HEK293 (cell line): ENCODE results near the gene GPS1.

ENCODE experiments used
- HOXA7 ChIP-seq: sonication (generic); formaldehyde crosslinking; IDR thresholded peaks from 2 replicates; pipeline ENCODE4 v1.8.1; 2022; ENCODE audit warnings: missing genetic modification reagents, borderline replicate concordance
- HOXC10 ChIP-seq: sonication (generic); formaldehyde crosslinking; IDR thresholded peaks from 2 replicates; pipeline ENCODE4 v1.8.1; 2023; ENCODE audit warnings: mild to moderate bottlenecking, missing genetic modification reagents
- KLF7 ChIP-seq: fragments of 450-650 bp; formaldehyde crosslinking; IDR thresholded peaks from 2 replicates; pipeline ENCODE4 v1.5.1; 2016; ENCODE audit warnings: missing biosample characterization, missing genetic modification characterization, borderline replicate concordance
- KLF9 ChIP-seq: fragments of 450-650 bp; formaldehyde crosslinking; IDR thresholded peaks from 2 replicates; pipeline ENCODE4 v1.5.1; 2016; ENCODE audit warnings: missing biosample characterization, missing genetic modification characterization, low read depth
- SALL2 ChIP-seq: fragments of 450-650 bp; formaldehyde crosslinking; IDR thresholded peaks from 2 replicates; pipeline ENCODE4 v1.5.0; 2017; ENCODE audit warnings: missing biosample characterization, mild to moderate bottlenecking, missing genetic modification characterization, borderline replicate concordance
- SP2 ChIP-seq: fragments of 450-650 bp; formaldehyde crosslinking; IDR thresholded peaks from 2 replicates; pipeline ENCODE4 v1.5.1; 2016; ENCODE audit warnings: missing biosample characterization, missing genetic modification characterization
- SP7 ChIP-seq: fragments of 450-650 bp; formaldehyde crosslinking; IDR thresholded peaks from 2 replicates; pipeline ENCODE4 v1.5.1; 2016; ENCODE audit warnings: missing biosample characterization, missing genetic modification characterization
- TCF7L2 ChIP-seq: IDR thresholded peaks from 2 replicates; pipeline ENCODE4 v1.6.1; 2011; ENCODE audit warnings: low read depth, mild to moderate bottlenecking, inconsistent platforms, low read length, moderate library complexity, borderline replicate concordance
- ZFP37 ChIP-seq: fragments of 450-650 bp; formaldehyde crosslinking; IDR thresholded peaks from 2 replicates; pipeline ENCODE4 v1.5.1; 2016; ENCODE audit warnings: missing biosample characterization, missing genetic modification characterization
- ZNF140 ChIP-seq: fragments of 450-650 bp; formaldehyde crosslinking; IDR thresholded peaks from 2 replicates; pipeline ENCODE4 v1.5.1; 2016; ENCODE audit warnings: missing biosample characterization, missing genetic modification characterization
- ZNF2 ChIP-seq: fragments of 450-650 bp; formaldehyde crosslinking; IDR thresholded peaks from 2 replicates; pipeline ENCODE4 v1.5.1; 2016; ENCODE audit warnings: missing biosample characterization, missing genetic modification characterization
- ZNF311 ChIP-seq: fragments of 450-650 bp; formaldehyde crosslinking; IDR thresholded peaks from 2 replicates; pipeline ENCODE4 v1.5.1; 2017; ENCODE audit warnings: missing biosample characterization, missing genetic modification characterization, borderline replicate concordance
- ZNF335 ChIP-seq: fragments of 450-650 bp; formaldehyde crosslinking; conservative IDR thresholded peaks from 2 replicates; pipeline ENCODE4 v1.5.1; 2016; ENCODE audit warnings: missing biosample characterization, missing genetic modification characterization
- ZNF341 ChIP-seq: fragments of 450-650 bp; formaldehyde crosslinking; IDR thresholded peaks from 2 replicates; pipeline ENCODE4; 2016; ENCODE audit warnings: low read depth, missing biosample characterization, missing genetic modification characterization
- ZNF560 ChIP-seq: fragments of 450-650 bp; formaldehyde crosslinking; IDR thresholded peaks from 2 replicates; pipeline ENCODE4 v1.5.1; 2017; ENCODE audit warnings: missing biosample characterization, missing genetic modification characterization, borderline replicate concordance
- ZNF596 ChIP-seq: fragments of 450-650 bp; IDR thresholded peaks from 2 replicates; pipeline ENCODE4 v1.5.0; 2018; ENCODE audit warnings: missing biosample characterization, mild to moderate bottlenecking, missing genetic modification characterization, moderate library complexity
- ZNF629 ChIP-seq: fragments of 450-650 bp; formaldehyde crosslinking; IDR thresholded peaks from 2 replicates; pipeline ENCODE4 v1.5.1; 2017; ENCODE audit warnings: missing biosample characterization, missing genetic modification characterization
- ZNF660 ChIP-seq: fragments of 450-650 bp; IDR thresholded peaks from 2 replicates; pipeline ENCODE4 v1.5.1; 2018; ENCODE audit warnings: missing biosample characterization, mild to moderate bottlenecking, missing genetic modification characterization
- ZNF664 ChIP-seq: fragments of 450-650 bp; formaldehyde crosslinking; IDR thresholded peaks from 2 replicates; pipeline ENCODE4 v1.5.1; 2016; ENCODE audit warnings: missing biosample characterization, missing genetic modification characterization
- ZNF677 ChIP-seq: fragments of 450-650 bp; IDR thresholded peaks from 2 replicates; pipeline ENCODE4 v1.5.0; 2018; ENCODE audit warnings: missing biosample characterization, mild to moderate bottlenecking, missing genetic modification characterization, moderate library complexity
- ZNF777 ChIP-seq: fragments of 450-650 bp; formaldehyde crosslinking; IDR thresholded peaks from 2 replicates; pipeline ENCODE4 v1.5.1; 2017; ENCODE audit warnings: missing biosample characterization, missing genetic modification characterization, borderline replicate concordance
- ZNF791 ChIP-seq: fragments of 450-650 bp; formaldehyde crosslinking; IDR thresholded peaks from 2 replicates; pipeline ENCODE4 v1.5.1; 2016; ENCODE audit warnings: missing biosample characterization, missing genetic modification characterization
- TF ChIP-seq, protein P1 (sequence below): fragments of 450-650 bp; formaldehyde crosslinking; IDR thresholded peaks from 2 replicates; pipeline ENCODE4 v1.5.1; 2016; ENCODE audit warnings: missing biosample characterization, missing genetic modification characterization
- TF ChIP-seq, protein P2 (sequence below): fragments of 450-650 bp; formaldehyde crosslinking; IDR thresholded peaks from 2 replicates; pipeline ENCODE4 v1.5.1; 2016; ENCODE audit warnings: missing biosample characterization, missing genetic modification characterization
- TF ChIP-seq, protein P3 (sequence below): fragments of 450-650 bp; formaldehyde crosslinking; IDR thresholded peaks from 2 replicates; pipeline ENCODE4 v1.5.1; 2017; ENCODE audit warnings: missing biosample characterization, missing genetic modification characterization
- TF ChIP-seq, protein P4 (sequence below): fragments of 450-650 bp; formaldehyde crosslinking; IDR thresholded peaks from 2 replicates; pipeline ENCODE4 v1.5.1; 2016; ENCODE audit warnings: missing biosample characterization, missing genetic modification characterization
- TF ChIP-seq, protein P5 (sequence below): fragments of 450-650 bp; IDR thresholded peaks from 2 replicates; pipeline ENCODE4 v1.5.1; 2018; ENCODE audit warnings: missing biosample characterization, missing genetic modification characterization
- TF ChIP-seq, protein P6 (sequence below): fragments of 450-650 bp; formaldehyde crosslinking; IDR thresholded peaks from 2 replicates; pipeline ENCODE4 v1.5.1; 2016; ENCODE audit warnings: missing biosample characterization, missing genetic modification characterization
- TF ChIP-seq, protein P7 (sequence below): fragments of 450-650 bp; formaldehyde crosslinking; IDR thresholded peaks from 2 replicates; pipeline ENCODE4 v1.5.1; 2016; ENCODE audit warnings: missing biosample characterization, missing genetic modification characterization
- TF ChIP-seq, protein P8 (sequence below): IDR thresholded peaks from 2 replicates; pipeline ENCODE4 v1.6.1; 2011; ENCODE audit warnings: mild to moderate bottlenecking, low read depth, low read length, borderline replicate concordance

Gene GPS1

DNA sequence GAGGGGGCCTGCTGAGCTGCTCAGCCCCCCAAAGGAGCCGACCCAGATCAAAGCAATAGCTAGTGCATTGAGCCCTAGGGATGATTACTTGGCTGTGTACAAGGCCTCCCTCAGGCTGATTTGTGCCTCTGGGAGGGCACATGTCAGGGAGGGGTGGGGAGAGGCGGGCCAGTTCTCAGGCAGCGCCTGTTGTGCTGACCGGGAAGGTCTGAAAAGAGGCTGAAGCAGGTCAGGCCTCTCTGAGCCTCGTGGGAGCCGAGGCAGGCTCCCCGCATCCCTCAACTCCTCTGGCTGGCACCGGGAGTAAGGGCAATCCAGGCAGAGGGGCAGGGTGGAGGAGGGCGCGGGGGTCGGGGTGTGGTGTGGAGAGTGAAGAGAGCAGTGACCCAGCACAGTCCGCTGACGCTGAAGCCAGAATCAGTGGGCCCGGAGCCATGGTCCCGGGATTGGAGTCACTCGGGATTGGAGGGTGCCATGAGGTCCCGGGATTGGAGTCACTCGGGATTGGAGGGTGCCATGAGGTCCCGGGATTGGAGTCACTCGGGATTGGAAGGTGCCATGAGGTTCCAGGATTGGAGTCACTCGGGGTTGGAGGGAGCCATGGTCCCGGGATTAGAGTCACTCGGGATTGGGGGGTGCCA lies 17.2 kb upstream of the GPS1 start (continued):
- TF ChIP-seq, protein P1, sequence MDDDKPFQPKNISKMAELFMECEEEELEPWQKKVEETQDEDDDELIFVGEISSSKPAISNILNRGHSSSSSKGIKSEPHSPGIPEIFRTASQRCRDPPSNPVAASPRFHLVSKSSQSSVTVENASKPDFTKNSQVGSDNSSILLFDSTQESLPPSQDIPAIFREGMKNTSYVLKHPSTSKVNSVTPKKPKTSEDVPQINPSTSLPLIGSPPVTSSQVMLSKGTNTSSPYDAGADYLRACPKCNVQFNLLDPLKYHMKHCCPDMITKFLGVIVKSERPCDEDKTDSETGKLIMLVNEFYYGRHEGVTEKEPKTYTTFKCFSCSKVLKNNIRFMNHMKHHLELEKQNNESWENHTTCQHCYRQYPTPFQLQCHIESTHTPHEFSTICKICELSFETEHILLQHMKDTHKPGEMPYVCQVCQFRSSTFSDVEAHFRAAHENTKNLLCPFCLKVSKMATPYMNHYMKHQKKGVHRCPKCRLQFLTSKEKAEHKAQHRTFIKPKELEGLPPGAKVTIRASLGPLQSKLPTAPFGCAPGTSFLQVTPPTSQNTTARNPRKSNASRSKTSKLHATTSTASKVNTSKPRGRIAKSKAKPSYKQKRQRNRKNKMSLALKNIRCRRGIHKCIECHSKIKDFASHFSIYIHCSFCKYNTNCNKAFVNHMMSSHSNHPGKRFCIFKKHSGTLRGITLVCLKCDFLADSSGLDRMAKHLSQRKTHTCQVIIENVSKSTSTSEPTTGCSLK = no peak
- TF ChIP-seq, protein P2, sequence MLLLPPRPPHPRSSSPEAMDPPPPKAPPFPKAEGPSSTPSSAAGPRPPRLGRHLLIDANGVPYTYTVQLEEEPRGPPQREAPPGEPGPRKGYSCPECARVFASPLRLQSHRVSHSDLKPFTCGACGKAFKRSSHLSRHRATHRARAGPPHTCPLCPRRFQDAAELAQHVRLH (tag by site-specific recombination) = no peak
- no peak for TF ChIP-seq ZNF629
- TF ChIP-seq ZNF560 = no peak
- no peak for TF ChIP-seq HOXA7 (CRISPR knock-in tag)
- no peak for TF ChIP-seq ZNF677 (tag by site-specific recombination)
- 0 out of 2 replicates have a peak, but pooled peaks have one; percentile 34 for TF ChIP-seq TCF7L2
- no peak for TF ChIP-seq ZNF791 (tag by site-specific recombination)
- no peak for TF ChIP-seq ZNF335 (tag by site-specific recombination)
- TF ChIP-seq ZNF596 (tag by site-specific recombination) = no peak
- no peak for TF ChIP-seq HOXC10 (CRISPR knock-in tag)
- TF ChIP-seq, protein P3, sequence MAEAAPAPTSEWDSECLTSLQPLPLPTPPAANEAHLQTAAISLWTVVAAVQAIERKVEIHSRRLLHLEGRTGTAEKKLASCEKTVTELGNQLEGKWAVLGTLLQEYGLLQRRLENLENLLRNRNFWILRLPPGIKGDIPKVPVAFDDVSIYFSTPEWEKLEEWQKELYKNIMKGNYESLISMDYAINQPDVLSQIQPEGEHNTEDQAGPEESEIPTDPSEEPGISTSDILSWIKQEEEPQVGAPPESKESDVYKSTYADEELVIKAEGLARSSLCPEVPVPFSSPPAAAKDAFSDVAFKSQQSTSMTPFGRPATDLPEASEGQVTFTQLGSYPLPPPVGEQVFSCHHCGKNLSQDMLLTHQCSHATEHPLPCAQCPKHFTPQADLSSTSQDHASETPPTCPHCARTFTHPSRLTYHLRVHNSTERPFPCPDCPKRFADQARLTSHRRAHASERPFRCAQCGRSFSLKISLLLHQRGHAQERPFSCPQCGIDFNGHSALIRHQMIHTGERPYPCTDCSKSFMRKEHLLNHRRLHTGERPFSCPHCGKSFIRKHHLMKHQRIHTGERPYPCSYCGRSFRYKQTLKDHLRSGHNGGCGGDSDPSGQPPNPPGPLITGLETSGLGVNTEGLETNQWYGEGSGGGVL = no peak
- TF ChIP-seq KLF7 (tag by site-specific recombination) = no peak
- no peak for TF ChIP-seq ZNF660 (tag by site-specific recombination)
- TF ChIP-seq, protein P4, sequence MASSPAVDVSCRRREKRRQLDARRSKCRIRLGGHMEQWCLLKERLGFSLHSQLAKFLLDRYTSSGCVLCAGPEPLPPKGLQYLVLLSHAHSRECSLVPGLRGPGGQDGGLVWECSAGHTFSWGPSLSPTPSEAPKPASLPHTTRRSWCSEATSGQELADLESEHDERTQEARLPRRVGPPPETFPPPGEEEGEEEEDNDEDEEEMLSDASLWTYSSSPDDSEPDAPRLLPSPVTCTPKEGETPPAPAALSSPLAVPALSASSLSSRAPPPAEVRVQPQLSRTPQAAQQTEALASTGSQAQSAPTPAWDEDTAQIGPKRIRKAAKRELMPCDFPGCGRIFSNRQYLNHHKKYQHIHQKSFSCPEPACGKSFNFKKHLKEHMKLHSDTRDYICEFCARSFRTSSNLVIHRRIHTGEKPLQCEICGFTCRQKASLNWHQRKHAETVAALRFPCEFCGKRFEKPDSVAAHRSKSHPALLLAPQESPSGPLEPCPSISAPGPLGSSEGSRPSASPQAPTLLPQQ (tag by site-specific recombination) = peak; percentile 80
- no peak for TF ChIP-seq KLF9 (tag by site-specific recombination)
- TF ChIP-seq ZNF311 = no peak
- TF ChIP-seq SP2 (tag by site-specific recombination) = peak; percentile 93
- TF ChIP-seq ZFP37 (tag by site-specific recombination) = no peak
- TF ChIP-seq ZNF664 (tag by site-specific recombination) = no peak
- TF ChIP-seq, protein P5, sequence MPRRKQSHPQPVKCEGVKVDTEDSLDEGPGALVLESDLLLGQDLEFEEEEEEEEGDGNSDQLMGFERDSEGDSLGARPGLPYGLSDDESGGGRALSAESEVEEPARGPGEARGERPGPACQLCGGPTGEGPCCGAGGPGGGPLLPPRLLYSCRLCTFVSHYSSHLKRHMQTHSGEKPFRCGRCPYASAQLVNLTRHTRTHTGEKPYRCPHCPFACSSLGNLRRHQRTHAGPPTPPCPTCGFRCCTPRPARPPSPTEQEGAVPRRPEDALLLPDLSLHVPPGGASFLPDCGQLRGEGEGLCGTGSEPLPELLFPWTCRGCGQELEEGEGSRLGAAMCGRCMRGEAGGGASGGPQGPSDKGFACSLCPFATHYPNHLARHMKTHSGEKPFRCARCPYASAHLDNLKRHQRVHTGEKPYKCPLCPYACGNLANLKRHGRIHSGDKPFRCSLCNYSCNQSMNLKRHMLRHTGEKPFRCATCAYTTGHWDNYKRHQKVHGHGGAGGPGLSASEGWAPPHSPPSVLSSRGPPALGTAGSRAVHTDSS (tag by site-specific recombination) = no peak
- TF ChIP-seq ZNF341 (tag by site-specific recombination) = peak; percentile 50
- TF ChIP-seq ZNF777 (tag by site-specific recombination) = no peak
- TF ChIP-seq, protein P6, sequence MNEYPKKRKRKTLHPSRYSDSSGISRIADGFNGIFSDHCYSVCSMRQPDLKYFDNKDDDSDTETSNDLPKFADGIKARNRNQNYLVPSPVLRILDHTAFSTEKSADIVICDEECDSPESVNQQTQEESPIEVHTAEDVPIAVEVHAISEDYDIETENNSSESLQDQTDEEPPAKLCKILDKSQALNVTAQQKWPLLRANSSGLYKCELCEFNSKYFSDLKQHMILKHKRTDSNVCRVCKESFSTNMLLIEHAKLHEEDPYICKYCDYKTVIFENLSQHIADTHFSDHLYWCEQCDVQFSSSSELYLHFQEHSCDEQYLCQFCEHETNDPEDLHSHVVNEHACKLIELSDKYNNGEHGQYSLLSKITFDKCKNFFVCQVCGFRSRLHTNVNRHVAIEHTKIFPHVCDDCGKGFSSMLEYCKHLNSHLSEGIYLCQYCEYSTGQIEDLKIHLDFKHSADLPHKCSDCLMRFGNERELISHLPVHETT = no peak
- TF ChIP-seq SALL2 = no peak
- no peak for TF ChIP-seq ZNF140 (tag by site-specific recombination)
- TF ChIP-seq, protein P7, sequence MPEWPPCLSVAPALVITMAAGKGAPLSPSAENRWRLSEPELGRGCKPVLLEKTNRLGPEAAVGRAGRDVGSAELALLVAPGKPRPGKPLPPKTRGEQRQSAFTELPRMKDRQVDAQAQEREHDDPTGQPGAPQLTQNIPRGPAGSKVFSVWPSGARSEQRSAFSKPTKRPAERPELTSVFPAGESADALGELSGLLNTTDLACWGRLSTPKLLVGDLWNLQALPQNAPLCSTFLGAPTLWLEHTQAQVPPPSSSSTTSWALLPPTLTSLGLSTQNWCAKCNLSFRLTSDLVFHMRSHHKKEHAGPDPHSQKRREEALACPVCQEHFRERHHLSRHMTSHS = no peak
- TF ChIP-seq SP7 (tag by site-specific recombination) = peak; percentile 27; the same call in 1 of the 2 replicates
- TF ChIP-seq, protein P8, sequence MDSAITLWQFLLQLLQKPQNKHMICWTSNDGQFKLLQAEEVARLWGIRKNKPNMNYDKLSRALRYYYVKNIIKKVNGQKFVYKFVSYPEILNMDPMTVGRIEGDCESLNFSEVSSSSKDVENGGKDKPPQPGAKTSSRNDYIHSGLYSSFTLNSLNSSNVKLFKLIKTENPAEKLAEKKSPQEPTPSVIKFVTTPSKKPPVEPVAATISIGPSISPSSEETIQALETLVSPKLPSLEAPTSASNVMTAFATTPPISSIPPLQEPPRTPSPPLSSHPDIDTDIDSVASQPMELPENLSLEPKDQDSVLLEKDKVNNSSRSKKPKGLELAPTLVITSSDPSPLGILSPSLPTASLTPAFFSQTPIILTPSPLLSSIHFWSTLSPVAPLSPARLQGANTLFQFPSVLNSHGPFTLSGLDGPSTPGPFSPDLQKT = no peak
- TF ChIP-seq ZNF2 (tag by site-specific recombination) = no peak
